A172 (cell line): ENCODE data around the gene SLC35E1. TPM values are rescaled to one million over a fixed set of nuclear protein-coding genes. Genes with fewer than 3 reads are reported as not detected.
A peak's percentile ranks its signal among the peaks of the same experiment; 100 is the strongest.

ENCODE experiments used
- DNase-seq: peaks from one replicate; pipeline ENCODE4 v3.0.0-alpha.2; 2015; ENCODE audit warnings: low spot score
- total RNA-seq: library from RNA; depleted of rRNA; stranded (reverse); fragments of >200 nt; shearing (Covaris generic); gene quantifications from 2 replicates; pipeline ENCODE4 v1.2.3, GENCODE V29; 2014; rRNA removed

The SLC35E1 gene
- 29.1 TPM in 2 replicates for total RNA-seq

- DNase-seq, result peak; percentile 94
Observed at GRCh38 chr19:16572332-16573211, at the start of gene SLC35E1. Gene SLC35E1 (minus strand): TSS chr19:16572415. CDS start chr19:16572364, 51 bp downstream.

GRCh38 chr19:16621165-16621800 lies 49.1 kb upstream of the SLC35E1 start:
- DNase-seq, result no peak

- no peak for DNase-seq
Observed at GRCh38 chr19:16620584-16620983, 48.4 kb upstream of the SLC35E1 start.

- DNase-seq, result no peak
Observed at GRCh38 chr19:16620018-16620417, 47.8 kb upstream of the SLC35E1 start.

GRCh38 chr19:16619457-16619856 lies 47.2 kb upstream of the SLC35E1 start:
- peak; percentile 37 for DNase-seq

GRCh38 chr19:16618248-16618647 lies 46.0 kb upstream of the SLC35E1 start:
- no peak for DNase-seq

GRCh38 chr19:16615808-16616207 lies 43.6 kb upstream of the SLC35E1 start:
- no peak for DNase-seq

GRCh38 chr19:16614941-16615340 lies 42.7 kb upstream of the SLC35E1 start:
- DNase-seq, result no peak

- DNase-seq, result no peak
Observed at GRCh38 chr19:16613841-16614240, 41.6 kb upstream of the SLC35E1 start.

- DNase-seq, result no peak
Observed at GRCh38 chr19:16612636-16613035, 40.4 kb upstream of the SLC35E1 start.

- DNase-seq, result no peak
Observed at GRCh38 chr19:16611121-16611520, 38.9 kb upstream of the SLC35E1 start.

GRCh38 chr19:16609511-16610200 lies 37.4 kb upstream of the SLC35E1 start:
- DNase-seq, result no peak

- peak; percentile 42 for DNase-seq
Observed at GRCh38 chr19:16608290-16608739, 36.1 kb upstream of the SLC35E1 start.

GRCh38 chr19:16607819-16608218 lies 35.6 kb upstream of the SLC35E1 start:
- DNase-seq, result no peak

- DNase-seq, result no peak
Observed at GRCh38 chr19:16605553-16605994, 33.4 kb upstream of the SLC35E1 start.

- DNase-seq, result no peak
Observed at GRCh38 chr19:16605115-16605514, 32.9 kb upstream of the SLC35E1 start.

- no peak for DNase-seq
Observed at GRCh38 chr19:16604615-16605014, 32.4 kb upstream of the SLC35E1 start.

- DNase-seq, result no peak
Observed at GRCh38 chr19:16603090-16603489, 30.9 kb upstream of the SLC35E1 start.

- DNase-seq, result no peak
Observed at GRCh38 chr19:16601378-16602052, 29.3 kb upstream of the SLC35E1 start.

- no peak for DNase-seq
Observed at GRCh38 chr19:16600824-16601223, 28.6 kb upstream of the SLC35E1 start.

GRCh38 chr19:16599655-16600346 lies 27.6 kb upstream of the SLC35E1 start:
- DNase-seq, result no peak
